ENCODE measurements around the gene MMP15.

Gene MMP15

DNA sequence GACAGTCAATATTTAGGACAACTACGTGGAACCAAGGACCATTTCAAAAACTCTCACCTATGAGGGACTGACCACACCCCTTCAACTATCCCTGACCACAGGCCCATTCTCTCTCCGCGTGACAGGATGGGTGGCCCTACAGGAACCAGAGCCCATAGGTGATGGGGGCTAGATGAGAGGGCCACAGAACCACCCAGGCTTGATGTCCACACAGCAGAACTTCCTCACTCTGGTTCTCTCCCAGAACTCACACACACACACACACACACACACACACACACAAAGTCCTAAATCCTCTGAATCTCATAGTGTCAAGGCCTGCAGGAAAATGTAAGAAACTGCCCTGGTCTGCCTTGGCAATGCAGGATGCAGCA is 26.6 kb upstream of the MMP15 start:
- no peak overlapping the region for H3K9ac ChIP-seq
- H2AFZ ChIP-seq, result no peak overlapping the region
- no peaks in the 10 kb centered on the region for H3K9me3 ChIP-seq (ENCODE audit: control insufficient read depth, low read length)
- H3K4me2 ChIP-seq (ENCODE audit: low read length), result peak overlapping the region; percentile 93
- H3K79me2 ChIP-seq, result peaks cover 2% of the 10 kb centered on the region
- H3K4me1 ChIP-seq, result peaks cover 8% of the 10 kb centered on the region
- H3K36me3 ChIP-seq (ENCODE audit: control insufficient read depth, insufficient read depth, low read length), result no peaks in the 10 kb centered on the region
- no peaks in the 10 kb centered on the region for H3K27me3 ChIP-seq (ENCODE audit: control insufficient read depth, insufficient read depth, low read length)
- H3K27ac ChIP-seq, result no peak overlapping the region
- H3K4me3 ChIP-seq (ENCODE audit: low read depth, low read length), result no peak overlapping the region
- TF ChIP-seq, protein P1, sequence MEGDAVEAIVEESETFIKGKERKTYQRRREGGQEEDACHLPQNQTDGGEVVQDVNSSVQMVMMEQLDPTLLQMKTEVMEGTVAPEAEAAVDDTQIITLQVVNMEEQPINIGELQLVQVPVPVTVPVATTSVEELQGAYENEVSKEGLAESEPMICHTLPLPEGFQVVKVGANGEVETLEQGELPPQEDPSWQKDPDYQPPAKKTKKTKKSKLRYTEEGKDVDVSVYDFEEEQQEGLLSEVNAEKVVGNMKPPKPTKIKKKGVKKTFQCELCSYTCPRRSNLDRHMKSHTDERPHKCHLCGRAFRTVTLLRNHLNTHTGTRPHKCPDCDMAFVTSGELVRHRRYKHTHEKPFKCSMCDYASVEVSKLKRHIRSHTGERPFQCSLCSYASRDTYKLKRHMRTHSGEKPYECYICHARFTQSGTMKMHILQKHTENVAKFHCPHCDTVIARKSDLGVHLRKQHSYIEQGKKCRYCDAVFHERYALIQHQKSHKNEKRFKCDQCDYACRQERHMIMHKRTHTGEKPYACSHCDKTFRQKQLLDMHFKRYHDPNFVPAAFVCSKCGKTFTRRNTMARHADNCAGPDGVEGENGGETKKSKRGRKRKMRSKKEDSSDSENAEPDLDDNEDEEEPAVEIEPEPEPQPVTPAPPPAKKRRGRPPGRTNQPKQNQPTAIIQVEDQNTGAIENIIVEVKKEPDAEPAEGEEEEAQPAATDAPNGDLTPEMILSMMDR (IDR thresholded peaks at IDR 0.05), result no peak

DNA sequence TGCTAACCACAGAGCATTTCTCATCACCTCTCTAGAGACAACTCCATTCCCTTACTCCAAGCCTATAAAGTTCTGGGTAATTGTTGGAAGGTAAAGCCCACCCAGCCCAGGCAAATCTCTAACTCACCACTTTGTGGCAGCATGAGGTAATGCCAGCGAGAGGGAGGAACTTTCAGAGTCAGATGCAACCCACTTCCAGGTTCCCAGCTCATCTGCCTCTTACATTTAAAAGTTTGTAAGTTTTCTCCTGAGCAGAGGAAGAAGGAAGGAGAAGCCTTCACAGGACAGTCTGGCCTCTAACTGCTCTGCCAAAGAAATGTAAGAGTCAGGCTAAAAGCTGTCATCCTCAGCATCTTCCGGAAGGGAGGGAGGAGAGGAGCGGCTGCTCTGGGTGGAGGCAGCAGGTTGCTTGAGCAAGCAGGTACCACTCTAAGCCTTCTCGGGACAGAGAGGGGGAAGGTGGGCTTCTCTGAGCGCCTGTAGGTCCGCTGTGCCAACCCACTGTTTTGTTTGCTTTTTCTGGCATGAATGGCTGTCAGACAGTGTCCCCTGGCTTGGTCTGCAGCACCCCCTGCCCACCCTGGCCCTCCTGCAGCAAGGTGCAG is 26.1 kb upstream of the MMP15 start:
- Histone ChIP-seq H3K27me3 (ENCODE audit: control insufficient read depth, insufficient read depth, low read length) (no peaks in the 10 kb centered on the region), H3K79me2 (peaks cover 2% of the 10 kb centered on the region), H3K36me3 (ENCODE audit: control insufficient read depth, insufficient read depth, low read length) (no peaks in the 10 kb centered on the region), H3K27ac (peak overlapping the region; percentile 62), H3K4me1 (peaks cover 8% of the 10 kb centered on the region), H3K9ac (peak overlapping the region; percentile 38), H3K9me3 (ENCODE audit: control insufficient read depth, low read length) (no peaks in the 10 kb centered on the region), H2AFZ (peak overlapping the region; percentile 72), H3K4me2 (ENCODE audit: low read length) (peak overlapping the region; percentile 93), H3K4me3 (ENCODE audit: low read depth, low read length) (peak overlapping the region; percentile 61)
- TF ChIP-seq, protein P1 (IDR thresholded peaks at IDR 0.05), result no peak

DNA sequence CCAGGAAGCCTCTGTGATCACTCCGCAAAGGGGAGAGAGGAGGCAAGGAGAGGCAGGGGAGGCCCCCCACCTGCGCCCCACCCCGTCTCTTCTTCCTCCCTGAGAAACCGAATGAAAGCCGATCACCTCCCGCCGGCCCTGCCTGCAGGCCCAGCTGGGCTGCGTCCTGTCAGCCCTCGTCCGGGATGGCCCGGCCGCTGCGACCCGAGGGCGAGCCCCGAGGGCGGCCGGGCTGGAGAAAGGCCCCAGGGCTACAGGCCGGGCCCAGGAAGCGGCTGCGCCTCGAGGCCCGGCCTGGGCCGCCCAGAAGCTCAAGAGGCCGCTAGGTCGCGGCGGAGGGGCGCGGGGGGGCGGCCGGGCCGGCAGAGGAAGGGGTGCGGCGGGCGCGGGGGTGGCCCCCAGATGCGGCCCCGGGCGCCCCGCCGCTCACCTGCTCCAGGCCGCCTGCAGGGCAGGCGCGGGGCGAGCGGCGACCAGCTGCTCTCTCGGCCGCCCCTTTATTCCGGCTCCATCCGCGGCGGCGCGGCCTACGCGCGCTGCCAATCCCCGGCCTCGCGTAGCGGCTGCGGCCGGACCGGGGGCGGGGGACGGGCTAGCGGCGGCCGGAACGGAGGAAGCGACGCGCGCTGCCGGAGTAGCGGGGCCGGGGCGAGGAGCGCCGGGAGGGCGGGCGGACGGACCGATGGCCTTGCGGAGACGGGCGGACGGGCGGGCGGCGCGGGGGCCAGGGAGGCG is 25.4 kb upstream of the MMP15 start, which contains the start of gene ZNF319:
ZNF319 (minus strand) TSS at position 702 of the 735 bp plus-strand sequence. CDS start 2,407 bp downstream, outside the sequence.
- H3K4me1 ChIP-seq, result peaks cover 8% of the 10 kb centered on the region
- TF ChIP-seq, protein P1 (IDR thresholded peaks at IDR 0.05), result no peak
- no peaks in the 10 kb centered on the region for H3K9me3 ChIP-seq (ENCODE audit: control insufficient read depth, low read length)

GRCh38 chr16:58000706-58001676 is 24.6 kb upstream of the MMP15 start, which contains the start of gene USB1:
Gene USB1, plus strand, starts transcription at chr16:58001407. Its CDS starts 77 bp downstream, at chr16:58001484.
- Histone ChIP-seq H3K36me3 (ENCODE audit: control insufficient read depth, insufficient read depth, low read length) (no peaks in the 10 kb centered on the region), H2AFZ (peak within 1 kb of the TSS; percentile 100), H3K27me3 (ENCODE audit: control insufficient read depth, insufficient read depth, low read length) (no peaks in the 10 kb centered on the region), H3K4me3 (ENCODE audit: low read depth, low read length) (peak within 1 kb of the TSS; percentile 75), H3K9ac (peak within 1 kb of the TSS; percentile 28), H3K79me2 (peaks cover 2% of the 10 kb centered on the region), H3K4me1 (peaks cover 8% of the 10 kb centered on the region), H3K9me3 (ENCODE audit: control insufficient read depth, low read length) (no peaks in the 10 kb centered on the region), H3K27ac (peak within 1 kb of the TSS; percentile 84), H3K4me2 (ENCODE audit: low read length) (peak within 1 kb of the TSS; percentile 89)
- TF ChIP-seq, protein P1 (IDR thresholded peaks at IDR 0.05), result peak; percentile 72

More for the DNA sequence above, 25.4 kb upstream of the MMP15 start, which contains the start of gene ZNF319:
- Histone ChIP-seq H3K36me3 (ENCODE audit: control insufficient read depth, insufficient read depth, low read length) (no peaks in the 10 kb centered on the region), H3K9ac (peak within 1 kb of the TSS; percentile 38), H2AFZ (peak within 1 kb of the TSS; percentile 100), H3K27ac (peak within 1 kb of the TSS; percentile 84), H3K79me2 (peaks cover 2% of the 10 kb centered on the region), H3K4me2 (ENCODE audit: low read length) (peak within 1 kb of the TSS; percentile 93), H3K4me3 (ENCODE audit: low read depth, low read length) (peak within 1 kb of the TSS; percentile 75), H3K27me3 (ENCODE audit: control insufficient read depth, insufficient read depth, low read length) (no peaks in the 10 kb centered on the region)

Measured in parathyroid adenoma (tissue), 2 donors.